ENCODE data around the gene DOCK6.

The DOCK6 gene

GRCh38 chr19:11257846-11258380 lies 4.4 kb downstream of the DOCK6 start:
- no peaks in the 10 kb centered on the region for H3K9me3 ChIP-seq (ENCODE audit: severe bottlenecking)
- DNase-seq, result no peak
- H3K27ac ChIP-seq, result no peak overlapping the region
- no peak overlapping the region for H3K4me3 ChIP-seq (ENCODE audit: low read depth, low read length)
- TF ChIP-seq, protein P1, sequence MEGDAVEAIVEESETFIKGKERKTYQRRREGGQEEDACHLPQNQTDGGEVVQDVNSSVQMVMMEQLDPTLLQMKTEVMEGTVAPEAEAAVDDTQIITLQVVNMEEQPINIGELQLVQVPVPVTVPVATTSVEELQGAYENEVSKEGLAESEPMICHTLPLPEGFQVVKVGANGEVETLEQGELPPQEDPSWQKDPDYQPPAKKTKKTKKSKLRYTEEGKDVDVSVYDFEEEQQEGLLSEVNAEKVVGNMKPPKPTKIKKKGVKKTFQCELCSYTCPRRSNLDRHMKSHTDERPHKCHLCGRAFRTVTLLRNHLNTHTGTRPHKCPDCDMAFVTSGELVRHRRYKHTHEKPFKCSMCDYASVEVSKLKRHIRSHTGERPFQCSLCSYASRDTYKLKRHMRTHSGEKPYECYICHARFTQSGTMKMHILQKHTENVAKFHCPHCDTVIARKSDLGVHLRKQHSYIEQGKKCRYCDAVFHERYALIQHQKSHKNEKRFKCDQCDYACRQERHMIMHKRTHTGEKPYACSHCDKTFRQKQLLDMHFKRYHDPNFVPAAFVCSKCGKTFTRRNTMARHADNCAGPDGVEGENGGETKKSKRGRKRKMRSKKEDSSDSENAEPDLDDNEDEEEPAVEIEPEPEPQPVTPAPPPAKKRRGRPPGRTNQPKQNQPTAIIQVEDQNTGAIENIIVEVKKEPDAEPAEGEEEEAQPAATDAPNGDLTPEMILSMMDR (IDR thresholded peaks at IDR 0.05; ENCODE audit: low read depth, low read length), result no peak
- no peaks in the 10 kb centered on the region for H3K27me3 ChIP-seq (ENCODE audit: insufficient read depth, low read depth, severe bottlenecking)
- no peaks in the 10 kb centered on the region for H3K36me3 ChIP-seq

GRCh38 chr19:11256189-11256588 lies 6.1 kb downstream of the DOCK6 start:
- Histone ChIP-seq H3K36me3 (peaks cover 7% of the 10 kb centered on the region; the same call in 1 of the 2 replicates), H3K27me3 (ENCODE audit: insufficient read depth, low read depth, severe bottlenecking) (no peaks in the 10 kb centered on the region), H3K4me3 (ENCODE audit: low read depth, low read length) (no peak overlapping the region), H3K9me3 (ENCODE audit: severe bottlenecking) (no peaks in the 10 kb centered on the region), H3K27ac (no peak overlapping the region)
- TF ChIP-seq, protein P1 (IDR thresholded peaks at IDR 0.05; ENCODE audit: low read depth, low read length), result no peak
- no peak for DNase-seq

DNA sequence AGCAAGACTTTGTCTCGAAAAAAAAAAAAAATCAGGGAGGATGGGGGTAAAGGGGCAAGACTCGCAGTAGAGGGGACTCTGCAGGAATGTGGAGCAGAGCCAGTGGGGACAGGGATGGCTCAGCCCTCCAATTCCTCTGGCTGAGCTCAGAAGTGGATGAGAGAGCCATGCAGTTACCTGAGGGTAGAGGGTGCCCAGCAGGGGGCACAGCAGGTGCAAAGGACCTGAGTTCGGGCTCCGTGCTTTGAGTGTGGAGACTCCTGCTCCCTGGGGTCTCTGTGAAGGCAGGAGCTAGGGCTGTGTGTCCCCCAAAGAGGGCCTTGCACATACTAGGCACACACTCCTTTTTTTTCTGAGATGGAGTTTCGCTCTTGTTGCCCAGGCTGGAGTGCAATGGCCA lies 7.7 kb downstream of the DOCK6 start:
- Histone ChIP-seq H3K9me3 (ENCODE audit: severe bottlenecking) (no peaks in the 10 kb centered on the region), H3K4me3 (ENCODE audit: low read depth, low read length) (no peak overlapping the region), H3K27me3 (ENCODE audit: insufficient read depth, low read depth, severe bottlenecking) (no peaks in the 10 kb centered on the region), H3K36me3 (peaks cover 10% of the 10 kb centered on the region), H3K27ac (no peak overlapping the region)
- no peak for DNase-seq
- TF ChIP-seq, protein P1 (IDR thresholded peaks at IDR 0.05; ENCODE audit: low read depth, low read length), result peak; percentile 50

- TF ChIP-seq, protein P1 (IDR thresholded peaks at IDR 0.05; ENCODE audit: low read depth, low read length), result no peak
- no peak for DNase-seq
- Histone ChIP-seq H3K36me3 (peaks cover 16% of the 10 kb centered on the region), H3K9me3 (ENCODE audit: severe bottlenecking) (no peaks in the 10 kb centered on the region), H3K27me3 (ENCODE audit: insufficient read depth, low read depth, severe bottlenecking) (no peaks in the 10 kb centered on the region), H3K4me3 (ENCODE audit: low read depth, low read length) (no peak overlapping the region), H3K27ac (no peak overlapping the region)
Measured at GRCh38 chr19:11252665-11253355, 9.5 kb downstream of the DOCK6 start.

GRCh38 chr19:11251650-11252314 lies 10.5 kb downstream of the DOCK6 start:
- Histone ChIP-seq H3K27me3 (ENCODE audit: insufficient read depth, low read depth, severe bottlenecking) (no peaks in the 10 kb centered on the region), H3K36me3 (peaks cover 19% of the 10 kb centered on the region), H3K4me3 (ENCODE audit: low read depth, low read length) (no peak overlapping the region), H3K27ac (no peak overlapping the region), H3K9me3 (ENCODE audit: severe bottlenecking) (no peaks in the 10 kb centered on the region)
- no peak for DNase-seq
- TF ChIP-seq, protein P1 (IDR thresholded peaks at IDR 0.05; ENCODE audit: low read depth, low read length), result no peak
